Endodermal cell (in vitro differentiated cells): ENCODE data around the gene DHPS. TPM values are rescaled to one million over a fixed set of nuclear protein-coding genes. Genes with fewer than 3 reads are reported as not detected.
A peak's percentile ranks its signal among the peaks of the same experiment; 100 is the strongest.

Source experiments
- DNase-seq: peaks from one replicate; pipeline ENCODE4 v3.0.0-alpha.2; 2017
- H3K27ac ChIP-seq: 2 replicates; pipeline ENCODE4 v1.5.1; 2013; ENCODE audit warnings: mild to moderate bottlenecking, low read depth, low read length, moderate library complexity
- H3K27me3 ChIP-seq: 2 replicates; pipeline ENCODE4 v1.6.1; 2013; ENCODE audit warnings: mild to moderate bottlenecking, low read length, moderate library complexity; ENCODE audit not compliant: insufficient read depth, control insufficient read depth, poor library complexity, severe bottlenecking
- H3K36me3 ChIP-seq: 2 replicates; pipeline ENCODE4 v1.7.0; 2013; ENCODE audit warnings: mild to moderate bottlenecking, low read length, moderate library complexity; ENCODE audit not compliant: control insufficient read depth, insufficient read depth
- H3K4me1 ChIP-seq: one replicate; pipeline ENCODE4 v1.7.0; 2013; ENCODE audit warnings: low read length; ENCODE audit not compliant: control insufficient read depth, insufficient read depth
- H3K4me3 ChIP-seq: 2 replicates; pipeline ENCODE4 v1.5.1; 2013; ENCODE audit warnings: mild to moderate bottlenecking, low read length, moderate library complexity
- H3K9ac ChIP-seq: 2 replicates; pipeline ENCODE4 v1.6.1; 2013; ENCODE audit warnings: mild to moderate bottlenecking, low read length, moderate library complexity; ENCODE audit not compliant: poor library complexity, severe bottlenecking; ENCODE audit errors: extremely low read depth
- H3K9me3 ChIP-seq: 2 replicates; pipeline ENCODE4 v1.6.1; 2013; ENCODE audit warnings: mild to moderate bottlenecking, low read length, moderate library complexity; ENCODE audit not compliant: control insufficient read depth
- H3K27ac Mint-ChIP-seq: 2 replicates; pipeline ENCODE4 v1.8.0; 2020; ENCODE audit warnings: mixed read lengths
- H3K27me3 Mint-ChIP-seq: 2 replicates; pipeline ENCODE4 v1.8.0; 2021; ENCODE audit warnings: mild to moderate bottlenecking, mixed read lengths; ENCODE audit not compliant: insufficient read depth
- H3K36me3 Mint-ChIP-seq: 2 replicates; pipeline ENCODE4 v1.8.0; 2020; ENCODE audit warnings: low read depth, mixed read lengths
- H3K4me1 Mint-ChIP-seq: 2 replicates; pipeline ENCODE4 v1.8.0; 2020; ENCODE audit warnings: mixed read lengths
- H3K4me3 Mint-ChIP-seq: 2 replicates; pipeline ENCODE4 v1.8.0; 2020; ENCODE audit warnings: mild to moderate bottlenecking, moderate library complexity, mixed read lengths
- H3K9me3 Mint-ChIP-seq: 2 replicates; pipeline ENCODE4 v1.8.0; 2020; ENCODE audit warnings: mild to moderate bottlenecking, mixed read lengths
- CTCF ChIP-seq: fragments of 200-600 bp; sonication (generic); conservative IDR thresholded peaks from 2 replicates; pipeline ENCODE4 v1.5.0; 2021; ENCODE audit warnings: antibody characterized with exemption, mild to moderate bottlenecking
- whole genome bisulfite sequencing, 2 experiments: methylation state at CpG; one replicate each; pipeline versions ENCODE4 v1.1.5 to v1.1.7; 2013; ENCODE audit warnings: missing lambda C conversion rate in 2 of 2, mixed read lengths in 1 of 2; ENCODE audit not compliant: insufficient coverage in 1 of 2, insufficient read length in 1 of 2; 5-methylcytosine and 5-hydroxymethylcytosine counted together
- total RNA-seq, 2 donors: library from RNA; stranded (reverse); fragmentation: NEBNext Ultra II Directional in 1 of 2; extraction: Animal tissue kit (Norgen Biotek cat#: 25700) in 1 of 2; gene quantifications; 2 replicates in 1 of 2; 3 replicates in 1 of 2; pipeline ENCODE4 v1.2.1, GENCODE V29; 2021

Gene DHPS
- total RNA-seq, 2 donors from 2014 or later: 76.1 to 98.5 TPM

- Mint-ChIP-seq H3K4me3 (no peak overlapping the region), H3K4me1 (peaks cover 11% of the 10 kb centered on the region), H3K36me3 (peaks cover 52% of the 10 kb centered on the region), H3K27ac (no peak overlapping the region), H3K27me3 (no peaks in the 10 kb centered on the region), H3K9me3 (no peaks in the 10 kb centered on the region)
- Histone ChIP-seq H3K36me3 (peaks cover 58% of the 10 kb centered on the region), H3K9me3 (no peaks in the 10 kb centered on the region), H3K27me3 (no peaks in the 10 kb centered on the region), H3K4me3 (no peak overlapping the region), H3K27ac (no peak overlapping the region), H3K4me1 (no peaks in the 10 kb centered on the region), H3K9ac (no peak overlapping the region)
- no peak for TF ChIP-seq CTCF
- peak; percentile 67 for DNase-seq
- WGBS, 2 experiments: 89% methylated on average over 10 of the region's 10 CpGs; no CpG with 5 or more reads in 1 of the 2 experiments
These were observed 8.9 kb downstream of the DHPS start for GRCh38 chr19:12672744-12673143.

GRCh38 chr19:12670159-12670928 is 11.3 kb downstream of the DHPS start:
- H3K27me3 ChIP-seq: no peaks in the 10 kb centered on the region
- H3K4me3 ChIP-seq: peak overlapping the region; percentile 93
- Mint-ChIP-seq H3K4me1 (peaks cover 22% of the 10 kb centered on the region), H3K27ac (peak overlapping the region; percentile 98), H3K9me3 (no peaks in the 10 kb centered on the region), H3K4me3 (peak overlapping the region; percentile 96), H3K27me3 (no peaks in the 10 kb centered on the region), H3K36me3 (peaks cover 31% of the 10 kb centered on the region)
- H3K9me3 ChIP-seq: no peaks in the 10 kb centered on the region
- peak; percentile 41 for DNase-seq
- H3K4me1 ChIP-seq: no peaks in the 10 kb centered on the region
- H3K27ac ChIP-seq: no peak overlapping the region
- TF ChIP-seq CTCF: no peak
- peaks cover 37% of the 10 kb centered on the region for H3K36me3 ChIP-seq
- H3K9ac ChIP-seq: peak overlapping the region; percentile 56
- WGBS, 2 experiments: 58 to 77% methylated on average over 15 to 26 of the region's 26 CpGs

GRCh38 chr19:12669270-12670158 is 12.2 kb downstream of the DHPS start:
- H3K36me3 Mint-ChIP-seq: peaks cover 26% of the 10 kb centered on the region
- Histone ChIP-seq H3K4me1 (no peaks in the 10 kb centered on the region), H3K9me3 (no peaks in the 10 kb centered on the region), H3K27ac (peak overlapping the region; percentile 22), H3K4me3 (peak overlapping the region; percentile 93), H3K27me3 (no peaks in the 10 kb centered on the region), H3K9ac (peak overlapping the region; percentile 56), H3K36me3 (peaks cover 38% of the 10 kb centered on the region)
- peak; percentile 87 for DNase-seq
- WGBS, 2 experiments: 0 to 1% methylated on average over 26 to 64 of the region's 64 CpGs
- H3K9me3 Mint-ChIP-seq: no peaks in the 10 kb centered on the region
- peaks cover 22% of the 10 kb centered on the region for H3K4me1 Mint-ChIP-seq
- H3K27me3 Mint-ChIP-seq: no peaks in the 10 kb centered on the region
- peak overlapping the region; percentile 96 for H3K4me3 Mint-ChIP-seq
- peak; percentile 33 for TF ChIP-seq CTCF
- H3K27ac Mint-ChIP-seq: peak overlapping the region; percentile 98
